Breast epithelium (tissue), 3 donors: ENCODE data around the gene AKT3.

ENCODE experiments used
- CTCF ChIP-seq, 3 donors: fragments of 450-650 bp; IDR thresholded peaks; one replicate each; pipeline ENCODE4 v1.5.1; 2016 to 2017; ENCODE audit warnings: antibody characterized with exemption in 3 of 3, mild to moderate bottlenecking in 3 of 3, moderate library complexity in 3 of 3
- POLR2A ChIP-seq: fragments of 450-650 bp; IDR thresholded peaks from one replicate; pipeline ENCODE4 v1.6.1; 2016; ENCODE audit warnings: antibody characterized with exemption, mild to moderate bottlenecking, moderate library complexity
- POLR2AphosphoS5 ChIP-seq, 3 donors: sonication (generic); formaldehyde crosslinking; IDR thresholded peaks; one replicate each; pipeline ENCODE4 v1.6.1; 2017; ENCODE audit warnings: antibody characterized with exemption in 3 of 3

- TF ChIP-seq CTCF (IDR thresholded peaks at IDR 0.05) = no peak
- TF ChIP-seq POLR2A = no peak
- TF ChIP-seq POLR2AphosphoS5 (IDR thresholded peaks at IDR 0.05) = no peak
These were observed 221.6 kb downstream of the AKT3 start for GRCh38 chr1:243628476-243628907.
